ENCODE results near the gene PGP.

Gene PGP

GRCh38 chr16:2187212-2187611 is 27.4 kb downstream of the PGP start:
- DNase-seq (ENCODE audit: extremely low spot score): no peak
- no peak for TF ChIP-seq HDGF (IDR thresholded peaks at IDR 0.05; ENCODE audit: borderline replicate concordance)
- no peak for TF ChIP-seq FOXA1 (IDR thresholded peaks at IDR 0.05)
- no peak for TF ChIP-seq ELF4 (IDR thresholded peaks at IDR 0.05)
- no peak for TF ChIP-seq FOXM1 (IDR thresholded peaks at IDR 0.05; ENCODE audit: borderline replicate concordance)
- no peak for TF ChIP-seq ARNT (IDR thresholded peaks at IDR 0.05)
- no peak for TF ChIP-seq PKNOX1 (IDR thresholded peaks at IDR 0.05)
- TF ChIP-seq NFRKB (IDR thresholded peaks at IDR 0.05): no peak
- no peak for TF ChIP-seq BHLHE40 (IDR thresholded peaks at IDR 0.05; ENCODE audit: borderline replicate concordance)
- TF ChIP-seq SP1 (IDR thresholded peaks at IDR 0.05): no peak
- TF ChIP-seq SUZ12 (IDR thresholded peaks at IDR 0.05): no peak
- no peak for TF ChIP-seq L3MBTL2 (conservative IDR thresholded peaks at IDR 0.05)
- TF ChIP-seq CTBP1 (IDR thresholded peaks at IDR 0.05; ENCODE audit: borderline replicate concordance): no peak
- no peak for TF ChIP-seq LEF1 (IDR thresholded peaks at IDR 0.05; ENCODE audit: borderline replicate concordance)
- TF ChIP-seq TARDBP (IDR thresholded peaks at IDR 0.05): no peak
- TF ChIP-seq FOXK2 (IDR thresholded peaks at IDR 0.05): no peak
- TF ChIP-seq ZNF384 (IDR thresholded peaks at IDR 0.05): no peak
- ChIA-PET CTCF (interaction anchor here (0.7 kb wide), 1 partner anchor 165 kb away, joined by 3 read pairs; no protein-coding TSS in a partner anchor), POLR2A (no interaction called here)

DNA sequence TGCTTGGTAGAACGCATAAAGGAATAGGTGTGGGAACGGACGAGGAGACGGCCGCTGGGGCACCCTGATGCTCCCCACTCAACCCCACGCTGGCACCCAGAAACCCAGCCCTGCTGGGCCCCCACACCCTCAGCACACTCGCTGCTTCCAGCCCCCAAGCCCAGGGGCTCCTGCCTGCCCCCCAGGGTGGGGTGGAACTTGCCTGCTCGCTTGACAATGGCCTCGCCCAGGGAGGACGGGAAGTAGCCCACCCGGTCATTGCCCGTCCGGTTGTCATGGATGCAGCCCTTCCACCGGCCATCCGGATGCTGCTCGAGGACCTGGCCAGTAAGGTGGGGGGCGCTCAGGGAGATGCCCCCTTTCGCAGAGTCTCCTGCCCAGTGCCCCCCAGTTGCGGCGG is 28.1 kb downstream of the PGP start:
- ChIA-PET POLR2A (no interaction called here), CTCF (no interaction called here)
- no peak for TF ChIP-seq FOXA1 (IDR thresholded peaks at IDR 0.05)
- no peak for DNase-seq (ENCODE audit: extremely low spot score)

GRCh38 chr16:2186064-2186463 is 28.6 kb downstream of the PGP start:
- ChIA-PET POLR2A (interaction anchor here (1.7 kb wide), 1 partner anchor 31 kb away, joined by 6 read pairs; the partner anchor contains the start of gene TRAF7), CTCF (no interaction called here)
- TF ChIP-seq L3MBTL2 (conservative IDR thresholded peaks at IDR 0.05) (no peak), ZNF384 (IDR thresholded peaks at IDR 0.05) (no peak)
- DNase-seq (ENCODE audit: extremely low spot score): no peak

DNA sequence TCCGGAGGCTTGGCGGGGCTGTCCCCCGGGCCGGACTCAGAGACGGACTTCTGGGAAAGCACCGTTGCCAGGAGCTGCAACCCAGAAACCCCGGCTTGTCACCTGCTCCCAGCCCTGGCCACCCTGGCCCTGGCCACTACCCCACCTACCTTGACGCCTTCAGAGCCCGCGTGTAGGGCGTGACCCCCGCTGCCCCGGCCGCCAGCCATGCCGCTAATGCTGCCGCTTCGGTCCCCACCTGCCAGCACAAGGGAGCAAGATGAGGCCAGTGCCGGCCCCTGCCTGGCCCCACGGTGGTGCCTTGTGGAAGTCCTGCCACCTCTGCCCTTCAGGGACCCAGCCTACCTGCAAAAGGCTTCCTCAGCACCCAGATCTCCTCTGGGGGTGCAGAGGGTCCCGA is 29.7 kb downstream of the PGP start:
- POLR2A ChIA-PET: interaction anchor here (1.7 kb wide), 1 partner anchor 30 kb away, joined by 6 read pairs; the partner anchor contains the start of gene TRAF7

GRCh38 chr16:2184346-2184745 is 30.3 kb downstream of the PGP start:
- no peak for DNase-seq (ENCODE audit: extremely low spot score)
- ChIA-PET POLR2A (interaction anchor here (1.7 kb wide), 1 partner anchor 29 kb away, joined by 6 read pairs; the partner anchor contains the start of gene TRAF7), CTCF (no interaction called here)
- TF ChIP-seq FOXK2 (IDR thresholded peaks at IDR 0.05) (no peak), CTBP1 (IDR thresholded peaks at IDR 0.05; ENCODE audit: borderline replicate concordance) (no peak), FOXM1 (IDR thresholded peaks at IDR 0.05; ENCODE audit: borderline replicate concordance) (no peak), TARDBP (IDR thresholded peaks at IDR 0.05) (no peak), FOXA1 (IDR thresholded peaks at IDR 0.05) (no peak)

More for the DNA sequence above, 29.7 kb downstream of the PGP start:
- CTCF ChIA-PET: no interaction called here
- TF ChIP-seq ZNF384 (IDR thresholded peaks at IDR 0.05): no peak
- no peak for TF ChIP-seq FOXM1 (IDR thresholded peaks at IDR 0.05; ENCODE audit: borderline replicate concordance)
- no peak for TF ChIP-seq L3MBTL2 (conservative IDR thresholded peaks at IDR 0.05)
- no peak for TF ChIP-seq SP1 (IDR thresholded peaks at IDR 0.05)
- TF ChIP-seq FOXK2 (IDR thresholded peaks at IDR 0.05): no peak
- TF ChIP-seq FOXA1 (IDR thresholded peaks at IDR 0.05): no peak
- no peak for TF ChIP-seq BHLHE40 (IDR thresholded peaks at IDR 0.05; ENCODE audit: borderline replicate concordance)
- no peak for TF ChIP-seq ARNT (IDR thresholded peaks at IDR 0.05)
- no peak for TF ChIP-seq PKNOX1 (IDR thresholded peaks at IDR 0.05)
- TF ChIP-seq TARDBP (IDR thresholded peaks at IDR 0.05): no peak
- no peak for TF ChIP-seq ELF4 (IDR thresholded peaks at IDR 0.05)
- TF ChIP-seq HDGF (IDR thresholded peaks at IDR 0.05; ENCODE audit: borderline replicate concordance): no peak
- no peak for TF ChIP-seq LEF1 (IDR thresholded peaks at IDR 0.05; ENCODE audit: borderline replicate concordance)
- no peak for TF ChIP-seq SUZ12 (IDR thresholded peaks at IDR 0.05)
- no peak for TF ChIP-seq NFRKB (IDR thresholded peaks at IDR 0.05)
- TF ChIP-seq CTBP1 (IDR thresholded peaks at IDR 0.05; ENCODE audit: borderline replicate concordance): no peak
- no peak for DNase-seq (ENCODE audit: extremely low spot score)

GRCh38 chr16:2183671-2184070 is 31.0 kb downstream of the PGP start:
- no peak for DNase-seq (ENCODE audit: extremely low spot score)
- TF ChIP-seq ARNT (IDR thresholded peaks at IDR 0.05) (no peak), NFRKB (IDR thresholded peaks at IDR 0.05) (no peak), HDGF (IDR thresholded peaks at IDR 0.05; ENCODE audit: borderline replicate concordance) (no peak), BHLHE40 (IDR thresholded peaks at IDR 0.05; ENCODE audit: borderline replicate concordance) (no peak), FOXM1 (IDR thresholded peaks at IDR 0.05; ENCODE audit: borderline replicate concordance) (no peak), CTBP1 (IDR thresholded peaks at IDR 0.05; ENCODE audit: borderline replicate concordance) (no peak), SUZ12 (IDR thresholded peaks at IDR 0.05) (no peak), L3MBTL2 (conservative IDR thresholded peaks at IDR 0.05) (no peak), LEF1 (IDR thresholded peaks at IDR 0.05; ENCODE audit: borderline replicate concordance) (no peak), PKNOX1 (IDR thresholded peaks at IDR 0.05) (no peak), SP1 (IDR thresholded peaks at IDR 0.05) (no peak), FOXA1 (IDR thresholded peaks at IDR 0.05) (no peak), ZNF384 (IDR thresholded peaks at IDR 0.05) (no peak), TARDBP (IDR thresholded peaks at IDR 0.05) (no peak), FOXK2 (IDR thresholded peaks at IDR 0.05) (no peak), ELF4 (IDR thresholded peaks at IDR 0.05) (no peak)
- ChIA-PET CTCF (no interaction called here), POLR2A (no interaction called here)

DNA sequence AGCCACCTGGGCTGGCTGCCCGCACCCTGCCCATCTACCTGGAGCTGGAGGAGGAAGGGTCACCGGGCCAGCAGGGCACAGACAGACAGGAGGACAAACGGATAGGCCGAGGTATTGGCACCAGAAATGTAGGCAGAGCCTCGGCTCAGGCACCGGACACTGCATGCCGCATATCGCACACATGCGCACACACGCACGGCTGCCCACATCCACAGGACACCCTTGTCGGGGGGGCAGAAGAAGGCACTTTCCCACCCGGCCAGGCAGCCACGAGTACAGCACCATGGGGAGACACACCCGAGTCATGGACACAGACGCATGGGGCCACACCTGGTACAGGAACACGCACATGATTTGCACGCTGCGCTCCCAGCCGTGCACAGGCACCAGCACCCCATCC is 32.7 kb downstream of the PGP start:
- DNase-seq (ENCODE audit: extremely low spot score): no peak
- POLR2A ChIA-PET: no interaction called here
- TF ChIP-seq FOXA1 (IDR thresholded peaks at IDR 0.05) (no peak), LEF1 (IDR thresholded peaks at IDR 0.05; ENCODE audit: borderline replicate concordance) (no peak)
- CTCF ChIA-PET: no interaction called here

Data from HEK293T (cell line).